Neutrophil (primary cell): Measurements from ENCODE around the gene NFATC2IP.
A peak's percentile ranks its signal among the peaks of the same experiment; 100 is the strongest.

ENCODE experiments used
- H3K27ac ChIP-seq: fragments of 200-600 bp; sonication (generic); 2 replicates; pipeline ENCODE4 v1.5.1; 2016; ENCODE audit warnings: mild to moderate bottlenecking, moderate library complexity
- H3K27me3 ChIP-seq: fragments of 200-600 bp; sonication (generic); 2 replicates; pipeline ENCODE4 v1.6.0; 2016; ENCODE audit warnings: mild to moderate bottlenecking
- H3K36me3 ChIP-seq: fragments of 200-600 bp; sonication (generic); 2 replicates; pipeline ENCODE4 v1.5.1; 2017
- H3K4me1 ChIP-seq, 2 experiments: fragments of 200-600 bp in 1 of 2; sonication (generic) in 1 of 2; 1 replicate in 1 of 2; 2 replicates in 1 of 2; pipeline versions ENCODE4 v1.5.1 to v1.6.1; 2013 to 2016; ENCODE audit warnings: low read depth in 1 of 2, low read length in 1 of 2, mild to moderate bottlenecking in 1 of 2, moderate library complexity in 1 of 2; ENCODE audit not compliant: control insufficient read depth in 1 of 2, insufficient read depth in 1 of 2
- H3K4me3 ChIP-seq, 2 experiments: fragments of 200-600 bp in 1 of 2; sonication (generic) in 1 of 2; 1 replicate in 1 of 2; 2 replicates in 1 of 2; pipeline ENCODE4 v1.5.1; 2013 to 2016; ENCODE audit warnings: low read depth in 1 of 2, low read length in 1 of 2, mild to moderate bottlenecking in 1 of 2, moderate library complexity in 1 of 2
- H3K9me3 ChIP-seq: fragments of 200-600 bp; sonication (generic); 2 replicates; pipeline ENCODE4 v1.5.1; 2016
- CTCF ChIP-seq: fragments of 200-600 bp; sonication (generic); IDR thresholded peaks from 2 replicates; pipeline ENCODE4 v1.5.1; 2016; ENCODE audit warnings: antibody characterized with exemption

NFATC2IP gene

GRCh38 chr16:28981517-28981916, 30.8 kb downstream of the NFATC2IP start:
- peaks cover 10% of the 10 kb centered on the region for H3K36me3 ChIP-seq
- no peak overlapping the region for H3K27ac ChIP-seq
- peaks cover 39 to 43% of the 10 kb centered on the region in 2 experiments for H3K4me1 ChIP-seq
- no peaks in the 10 kb centered on the region for H3K27me3 ChIP-seq
- H3K9me3 ChIP-seq: no peaks in the 10 kb centered on the region
- peak; percentile 32 for TF ChIP-seq CTCF
- no peak overlapping the region for H3K4me3 ChIP-seq

- Histone ChIP-seq H3K27ac (no peak overlapping the region), H3K4me3 (no peak overlapping the region), H3K4me1 (peaks cover 30 to 36% of the 10 kb centered on the region in 2 experiments), H3K27me3 (no peaks in the 10 kb centered on the region), H3K9me3 (no peaks in the 10 kb centered on the region), H3K36me3 (peaks cover 10% of the 10 kb centered on the region)
- no peak for TF ChIP-seq CTCF
Measured at GRCh38 chr16:28982418-28982817, 31.7 kb downstream of the NFATC2IP start.

- no peaks in the 10 kb centered on the region for H3K9me3 ChIP-seq
Measured at GRCh38 chr16:28982949-28983348, 32.2 kb downstream of the NFATC2IP start.

GRCh38 chr16:28983644-28984043, 32.9 kb downstream of the NFATC2IP start:
- H3K36me3 ChIP-seq: peaks cover 10% of the 10 kb centered on the region
- H3K4me3 ChIP-seq: no peak overlapping the region
- H3K27ac ChIP-seq: no peak overlapping the region
- H3K4me1 ChIP-seq: peaks cover 18 to 24% of the 10 kb centered on the region in 2 experiments
- TF ChIP-seq CTCF: no peak
- no peaks in the 10 kb centered on the region for H3K27me3 ChIP-seq
- no peaks in the 10 kb centered on the region for H3K9me3 ChIP-seq

More at GRCh38 chr16:28982949-28983348, 32.2 kb downstream of the NFATC2IP start:
- Histone ChIP-seq H3K4me3 (no peak overlapping the region), H3K27me3 (no peaks in the 10 kb centered on the region), H3K27ac (no peak overlapping the region), H3K4me1 (peaks cover 25 to 31% of the 10 kb centered on the region in 2 experiments), H3K36me3 (peaks cover 10% of the 10 kb centered on the region)
- no peak for TF ChIP-seq CTCF

DNA sequence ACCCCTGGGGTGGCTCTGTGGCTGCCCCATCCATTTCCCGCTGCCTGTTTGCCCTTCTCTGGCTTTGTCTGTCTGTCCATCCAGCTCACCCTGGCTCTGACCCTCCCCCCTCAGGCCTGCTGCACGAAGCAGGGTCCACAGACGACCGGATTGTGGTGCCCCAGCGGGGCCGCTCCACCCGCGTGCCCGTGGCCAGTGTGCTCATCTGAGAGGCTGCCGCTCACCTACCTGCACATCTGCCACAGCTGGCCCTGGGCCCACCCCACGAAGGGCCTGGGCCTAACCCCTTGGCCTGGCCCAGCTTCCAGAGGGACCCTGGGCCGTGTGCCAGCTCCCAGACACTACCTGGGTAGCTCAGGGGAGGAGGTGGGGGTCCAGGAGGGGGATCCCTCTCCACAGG, 33.4 kb downstream of the NFATC2IP start:
- peaks cover 10% of the 10 kb centered on the region for H3K36me3 ChIP-seq
- H3K4me1 ChIP-seq: peaks cover 15 to 19% of the 10 kb centered on the region in 2 experiments
- H3K27ac ChIP-seq: no peak overlapping the region
- no peaks in the 10 kb centered on the region for H3K9me3 ChIP-seq
- TF ChIP-seq CTCF: no peak
- H3K27me3 ChIP-seq: no peaks in the 10 kb centered on the region
- H3K4me3 ChIP-seq: peak overlapping the region in 1 of 2 experiments; percentile 62

GRCh38 chr16:28984619-28985135, 33.9 kb downstream of the NFATC2IP start, which contains the start of gene LAT:
TSS of gene LAT (plus strand) at chr16:28985052. CDS start at chr16:28985418, 366 bp downstream.
- TF ChIP-seq CTCF: no peak
- Histone ChIP-seq H3K4me1 (peaks cover 15 to 19% of the 10 kb centered on the region in 2 experiments), H3K27me3 (no peaks in the 10 kb centered on the region), H3K36me3 (peaks cover 10% of the 10 kb centered on the region), H3K4me3 (peak within 1 kb of the TSS; percentile 47 to 62), H3K27ac (no peak within 1 kb of the TSS), H3K9me3 (no peaks in the 10 kb centered on the region)
